OCI-LY7 (cell line): ENCODE data around the gene OR6B1.

Experiments
- EZH2phosphoT487 ChIP-seq: fragments of 200-600 bp; sonication (generic); IDR thresholded peaks from 2 replicates; pipeline ENCODE4 v1.6.1; 2018; ENCODE audit warnings: low read depth, borderline replicate concordance, mild to moderate bottlenecking, mixed run types, antibody characterized with exemption, low read length, moderate library complexity, mixed read lengths
- TF ChIP-seq, protein P1 (sequence below): fragments of 200-600 bp; sonication (generic); conservative IDR thresholded peaks from 2 replicates; pipeline ENCODE4 v1.5.1; 2014; ENCODE audit warnings: mild to moderate bottlenecking, antibody characterized with exemption, low read length, moderate library complexity, mixed read lengths

- TF ChIP-seq EZH2phosphoT487 = no peak
- TF ChIP-seq, protein P1, sequence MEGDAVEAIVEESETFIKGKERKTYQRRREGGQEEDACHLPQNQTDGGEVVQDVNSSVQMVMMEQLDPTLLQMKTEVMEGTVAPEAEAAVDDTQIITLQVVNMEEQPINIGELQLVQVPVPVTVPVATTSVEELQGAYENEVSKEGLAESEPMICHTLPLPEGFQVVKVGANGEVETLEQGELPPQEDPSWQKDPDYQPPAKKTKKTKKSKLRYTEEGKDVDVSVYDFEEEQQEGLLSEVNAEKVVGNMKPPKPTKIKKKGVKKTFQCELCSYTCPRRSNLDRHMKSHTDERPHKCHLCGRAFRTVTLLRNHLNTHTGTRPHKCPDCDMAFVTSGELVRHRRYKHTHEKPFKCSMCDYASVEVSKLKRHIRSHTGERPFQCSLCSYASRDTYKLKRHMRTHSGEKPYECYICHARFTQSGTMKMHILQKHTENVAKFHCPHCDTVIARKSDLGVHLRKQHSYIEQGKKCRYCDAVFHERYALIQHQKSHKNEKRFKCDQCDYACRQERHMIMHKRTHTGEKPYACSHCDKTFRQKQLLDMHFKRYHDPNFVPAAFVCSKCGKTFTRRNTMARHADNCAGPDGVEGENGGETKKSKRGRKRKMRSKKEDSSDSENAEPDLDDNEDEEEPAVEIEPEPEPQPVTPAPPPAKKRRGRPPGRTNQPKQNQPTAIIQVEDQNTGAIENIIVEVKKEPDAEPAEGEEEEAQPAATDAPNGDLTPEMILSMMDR = no peak
These were observed 6.2 kb upstream of the OR6B1 start for GRCh38 chr7:143993924-143994323.
